Measurements from ENCODE around the gene PSKH1. TPM values are rescaled to one million over a fixed set of nuclear protein-coding genes. Genes with fewer than 3 reads are reported as not detected.
"Not testable (repeated sequence)": the region's sequence is repeated elsewhere in the genome, so short reads cannot be mapped to it uniquely, and the experiment has no call there.

Gene PSKH1
- total RNA-seq, 2 donors from 2014 or later: 21.0 to 27.3 TPM

GRCh38 chr16:67882374-67883145 lies 10.5 kb upstream of the PSKH1 start:
- intact Hi-C loops (cut with DNase I): loop anchor here (5.0 kb wide), 2 partner anchors 45 to 160 kb away; no protein-coding TSS in a partner anchor
- DNase-seq (peak; percentile 47), ATAC-seq (peak; percentile 15 to 60)

- ATAC-seq (no peak), DNase-seq (no peak)
- intact Hi-C loops (cut with DNase I): loop anchor here (5.0 kb wide), 2 partner anchors 44 to 159 kb away; no protein-coding TSS in a partner anchor
These were observed 9.7 kb upstream of the PSKH1 start for GRCh38 chr16:67883146-67883871.

GRCh38 chr16:67883872-67884261 lies 9.2 kb upstream of the PSKH1 start:
- intact Hi-C loops (cut with DNase I): loop anchor here (5.0 kb wide), 2 partner anchors 43 to 158 kb away; no protein-coding TSS in a partner anchor
- ATAC-seq (peak; percentile 54 to 69), DNase-seq (peak; percentile 63)

GRCh38 chr16:67884684-67885083 lies 8.4 kb upstream of the PSKH1 start, which contains the start of gene NRN1L:
TSS of gene NRN1L (plus strand) at chr16:67884885. CDS start at chr16:67884904, 19 bp downstream.
- intact Hi-C loops (cut with DNase I): loop anchor here (5.0 kb wide), 2 partner anchors 43 to 158 kb away; no protein-coding TSS in a partner anchor
- ATAC-seq (peak; percentile 93 to 95), DNase-seq (peak; percentile 92)

GRCh38 chr16:67885545-67885944 lies 7.5 kb upstream of the PSKH1 start:
- ATAC-seq: no peak
- no peak for DNase-seq
- intact Hi-C loops (cut with DNase I): no loop called here

GRCh38 chr16:67885976-67886375 lies 7.1 kb upstream of the PSKH1 start:
- intact Hi-C loops (cut with DNase I): no loop called here
- no peak for ATAC-seq
- DNase-seq: no peak

GRCh38 chr16:67886387-67886786 lies 6.7 kb upstream of the PSKH1 start:
- ATAC-seq (no peak), DNase-seq (no peak)
- intact Hi-C loops (cut with DNase I): no loop called here

- intact Hi-C loops (cut with DNase I): no loop called here
- no peak for DNase-seq
- no peak for ATAC-seq
These were observed 4.7 kb upstream of the PSKH1 start for GRCh38 chr16:67888331-67888730.

- ATAC-seq (no peak), DNase-seq (no peak)
- intact Hi-C loops (cut with DNase I): no loop called here
These were observed 679 bp upstream of the PSKH1 start for GRCh38 chr16:67892375-67892774.

GRCh38 chr16:67893743-67894399 lies 817 bp downstream of the PSKH1 start:
- intact Hi-C loops (cut with DNase I): no loop called here
- ATAC-seq (no peak), DNase-seq (no peak)

GRCh38 chr16:67897231-67897630 lies 4.2 kb downstream of the PSKH1 start:
- peak; percentile 21 to 24 for ATAC-seq
- DNase-seq: peak; percentile 68
- intact Hi-C loops (cut with DNase I): no loop called here

GRCh38 chr16:67901734-67902133 lies 8.7 kb downstream of the PSKH1 start:
- intact Hi-C loops (cut with DNase I): no loop called here
- no peak for DNase-seq

GRCh38 chr16:67902831-67903230 lies 9.8 kb downstream of the PSKH1 start:
- DNase-seq (no peak), ATAC-seq (no peak)
- intact Hi-C loops (cut with DNase I): no loop called here

More at GRCh38 chr16:67901734-67902133, 8.7 kb downstream of the PSKH1 start:
- ATAC-seq: no peak

- intact Hi-C loops (cut with DNase I): no loop called here
- ATAC-seq: no peak
These were observed 14.5 kb downstream of the PSKH1 start for GRCh38 chr16:67907397-67908180.

GRCh38 chr16:67909056-67909742 lies 16.1 kb downstream of the PSKH1 start:
- ATAC-seq (no peak), DNase-seq (no peak)
- intact Hi-C loops (cut with DNase I): no loop called here

More at GRCh38 chr16:67907397-67908180, 14.5 kb downstream of the PSKH1 start:
- DNase-seq: no peak

- no peak for DNase-seq
- no peak for ATAC-seq
- intact Hi-C loops (cut with DNase I): no loop called here
These were observed 17.1 kb downstream of the PSKH1 start for GRCh38 chr16:67910158-67910557.

- no peak for ATAC-seq
- intact Hi-C loops (cut with DNase I): no loop called here
- DNase-seq: no peak
These were observed 21.9 kb downstream of the PSKH1 start for GRCh38 chr16:67914758-67915495.

- intact Hi-C loops (cut with DNase I); DNase-seq; ATAC-seq: not testable (repeated sequence)
These were observed 22.4 kb downstream of the PSKH1 start for GRCh38 chr16:67915496-67915769.

Measured in left cardiac atrium (tissue), 4 donors.